ENCODE data around the gene SH3GL1.

SH3GL1 gene

DNA sequence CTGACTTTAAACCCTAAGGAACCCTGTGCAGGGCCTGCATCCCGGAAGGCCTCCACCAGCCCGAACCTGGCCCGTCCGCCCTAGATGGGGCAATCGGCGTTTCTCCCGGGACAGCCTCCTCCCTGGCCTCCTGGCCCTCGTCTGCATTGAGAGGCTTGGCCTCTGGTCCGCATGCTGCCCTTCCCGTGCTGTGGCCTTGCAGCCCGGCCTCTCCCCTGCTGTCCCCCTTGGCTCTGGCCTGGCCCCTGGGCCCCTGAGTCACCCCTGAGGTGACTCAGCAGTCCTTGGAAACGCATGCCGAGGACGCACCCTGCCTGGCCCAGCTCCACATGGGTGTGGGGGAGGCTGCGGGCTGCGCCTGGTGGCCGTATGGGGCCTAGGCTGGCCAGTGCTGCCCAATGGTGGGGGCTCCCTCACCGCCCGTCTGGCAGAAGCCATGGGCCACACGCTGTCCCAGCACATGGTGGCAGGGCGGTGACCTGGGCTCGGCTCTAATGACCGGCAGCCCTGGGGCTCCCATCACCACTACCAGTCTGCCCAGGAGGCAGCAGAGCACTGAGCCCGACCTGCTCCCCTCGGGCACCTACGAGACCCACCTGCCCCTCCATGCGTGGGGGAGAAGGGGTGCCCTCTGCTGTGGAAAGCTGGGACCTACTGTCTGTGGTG lies 25.7 kb downstream of the SH3GL1 start:
- ChIA-PET CTCF (interaction anchor here (0.6 to 3.1 kb wide), 13 partner anchors 14 to 285 kb away, joined by 3 to 34 read pairs (median 3); partner anchors contain the start of genes CHAF1A, MPND and SH3GL1), POLR2A (no interaction called here)
- TF ChIP-seq, protein P1, sequence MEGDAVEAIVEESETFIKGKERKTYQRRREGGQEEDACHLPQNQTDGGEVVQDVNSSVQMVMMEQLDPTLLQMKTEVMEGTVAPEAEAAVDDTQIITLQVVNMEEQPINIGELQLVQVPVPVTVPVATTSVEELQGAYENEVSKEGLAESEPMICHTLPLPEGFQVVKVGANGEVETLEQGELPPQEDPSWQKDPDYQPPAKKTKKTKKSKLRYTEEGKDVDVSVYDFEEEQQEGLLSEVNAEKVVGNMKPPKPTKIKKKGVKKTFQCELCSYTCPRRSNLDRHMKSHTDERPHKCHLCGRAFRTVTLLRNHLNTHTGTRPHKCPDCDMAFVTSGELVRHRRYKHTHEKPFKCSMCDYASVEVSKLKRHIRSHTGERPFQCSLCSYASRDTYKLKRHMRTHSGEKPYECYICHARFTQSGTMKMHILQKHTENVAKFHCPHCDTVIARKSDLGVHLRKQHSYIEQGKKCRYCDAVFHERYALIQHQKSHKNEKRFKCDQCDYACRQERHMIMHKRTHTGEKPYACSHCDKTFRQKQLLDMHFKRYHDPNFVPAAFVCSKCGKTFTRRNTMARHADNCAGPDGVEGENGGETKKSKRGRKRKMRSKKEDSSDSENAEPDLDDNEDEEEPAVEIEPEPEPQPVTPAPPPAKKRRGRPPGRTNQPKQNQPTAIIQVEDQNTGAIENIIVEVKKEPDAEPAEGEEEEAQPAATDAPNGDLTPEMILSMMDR (IDR thresholded peaks at IDR 0.05; ENCODE audit: control extremely low read depth, extremely low read depth, low read depth, missing control alignments): no peak
- DNase-seq (ENCODE audit: extremely low spot score): no peak

DNA sequence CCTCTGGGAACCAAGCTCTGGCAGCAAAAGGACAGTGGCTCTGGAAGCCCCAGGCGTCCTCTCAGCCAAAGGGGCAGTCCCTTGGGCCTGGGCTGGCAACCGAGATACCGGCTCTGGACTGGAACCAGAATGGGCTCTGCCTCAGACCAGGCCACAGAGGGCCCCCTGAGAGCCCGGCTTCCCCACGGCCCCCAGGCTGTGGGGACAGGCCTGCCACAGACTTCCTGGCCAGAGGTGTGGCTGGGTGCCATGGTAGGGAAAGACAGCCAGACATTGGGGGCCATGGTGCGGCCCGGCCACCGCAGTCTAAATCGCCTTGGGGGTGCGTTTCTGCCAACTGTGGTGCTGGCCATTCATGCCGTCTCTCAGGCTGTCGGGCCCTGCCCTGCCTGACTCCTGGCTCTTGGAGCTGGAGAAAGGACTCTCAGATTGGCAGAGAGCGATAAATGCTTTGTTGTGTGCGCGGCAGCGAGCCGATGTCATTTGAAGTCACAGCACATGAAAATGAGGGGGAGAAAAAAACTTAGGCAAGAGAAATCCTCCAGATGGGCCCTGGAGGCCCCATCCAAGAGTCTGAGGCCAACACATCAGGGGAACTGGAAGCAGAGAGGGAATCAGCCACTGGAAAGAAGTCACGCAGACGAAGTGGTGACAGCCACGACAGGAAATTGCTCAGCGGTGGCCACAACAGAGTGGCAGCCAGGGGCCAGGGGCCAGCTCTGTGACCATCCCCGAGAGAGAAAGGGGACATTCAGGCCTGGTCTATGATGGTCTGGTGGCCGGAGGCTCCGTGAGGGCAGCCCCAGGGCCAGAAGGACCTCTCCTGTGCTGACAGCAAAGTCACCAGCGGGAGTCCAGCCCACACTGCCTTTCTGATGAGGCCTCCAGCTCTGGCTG lies 26.5 kb downstream of the SH3GL1 start:
- CTCF ChIA-PET: interaction anchor here (0.6 to 3.1 kb wide), 4 partner anchors 21 to 284 kb away, joined by 3 to 23 read pairs (median 3); partner anchors contain the start of gene SH3GL1
- POLR2A ChIA-PET: no interaction called here
- no peak for DNase-seq (ENCODE audit: extremely low spot score)
- TF ChIP-seq, protein P1 (IDR thresholded peaks at IDR 0.05; ENCODE audit: control extremely low read depth, extremely low read depth, low read depth, missing control alignments): no peak

DNA sequence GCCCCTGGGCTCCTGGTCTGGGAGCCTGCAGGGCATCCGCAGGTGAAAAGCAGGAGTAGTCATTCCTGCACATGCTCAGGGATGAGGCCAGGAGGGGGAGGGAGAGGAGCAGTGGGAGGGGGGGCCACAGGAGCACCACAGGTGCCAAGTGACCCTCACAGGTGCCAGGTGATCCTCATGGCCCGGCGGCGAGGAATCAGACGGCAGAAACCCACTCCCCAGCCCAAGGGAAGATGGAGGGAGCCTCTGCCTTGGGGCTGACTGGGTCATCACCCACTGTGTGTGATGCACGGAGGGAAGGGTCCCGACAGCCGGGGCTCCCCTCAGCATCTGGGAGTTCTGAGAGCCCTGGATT lies 27.4 kb downstream of the SH3GL1 start:
- CTCF ChIA-PET: no interaction called here
- TF ChIP-seq, protein P1 (IDR thresholded peaks at IDR 0.05; ENCODE audit: control extremely low read depth, extremely low read depth, low read depth, missing control alignments): no peak
- no peak for DNase-seq (ENCODE audit: extremely low spot score)
- POLR2A ChIA-PET: no interaction called here

DNA sequence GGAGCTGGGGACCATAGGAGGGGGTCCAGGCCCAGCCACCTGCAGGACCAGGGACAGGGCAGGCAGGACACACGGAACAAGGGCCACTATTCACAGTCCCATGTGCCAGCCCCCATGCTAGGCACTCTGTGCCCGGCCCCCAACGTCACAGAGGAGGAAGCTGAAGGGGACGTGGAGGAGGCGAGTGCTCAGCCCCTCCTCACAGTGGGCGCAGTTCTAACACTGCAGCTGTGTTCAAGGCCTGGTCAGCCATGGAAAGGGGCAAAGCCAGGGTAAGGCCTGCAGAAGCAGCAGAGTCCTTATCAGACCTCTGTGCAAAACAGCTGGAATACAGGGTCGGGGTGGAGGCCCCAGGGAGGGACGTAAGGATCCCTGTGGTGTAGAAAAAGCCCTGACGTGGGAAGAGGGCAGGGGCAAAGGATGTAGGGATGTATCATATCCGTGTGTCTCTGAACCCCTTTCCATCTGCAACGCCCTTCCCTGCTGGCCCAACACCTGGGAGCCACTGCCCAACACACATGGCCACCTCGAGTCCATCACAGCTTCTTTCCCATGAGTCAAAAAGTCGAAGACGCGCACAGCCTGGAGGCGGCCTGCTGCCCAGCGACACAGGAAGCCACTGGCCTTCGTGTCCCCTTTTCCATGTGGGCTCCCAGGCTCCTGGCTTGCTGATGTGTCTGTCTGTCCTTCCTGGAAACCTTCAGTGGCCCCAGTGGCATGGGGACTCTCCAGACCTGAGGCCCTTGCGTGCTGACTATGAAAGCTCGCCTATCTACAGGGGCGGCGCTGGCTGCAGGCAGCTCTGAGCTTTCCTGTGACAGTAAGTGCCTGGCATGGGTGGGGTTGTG lies 28.0 kb downstream of the SH3GL1 start:
- ChIA-PET POLR2A (no interaction called here), CTCF (interaction anchor here (0.6 to 0.9 kb wide), 4 partner anchors 10 to 28 kb away, joined by 3 to 4 read pairs (median 3); partner anchors contain the start of gene SH3GL1)
- TF ChIP-seq, protein P1 (IDR thresholded peaks at IDR 0.05; ENCODE audit: control extremely low read depth, extremely low read depth, low read depth, missing control alignments): no peak
- DNase-seq (ENCODE audit: extremely low spot score): no peak

DNA sequence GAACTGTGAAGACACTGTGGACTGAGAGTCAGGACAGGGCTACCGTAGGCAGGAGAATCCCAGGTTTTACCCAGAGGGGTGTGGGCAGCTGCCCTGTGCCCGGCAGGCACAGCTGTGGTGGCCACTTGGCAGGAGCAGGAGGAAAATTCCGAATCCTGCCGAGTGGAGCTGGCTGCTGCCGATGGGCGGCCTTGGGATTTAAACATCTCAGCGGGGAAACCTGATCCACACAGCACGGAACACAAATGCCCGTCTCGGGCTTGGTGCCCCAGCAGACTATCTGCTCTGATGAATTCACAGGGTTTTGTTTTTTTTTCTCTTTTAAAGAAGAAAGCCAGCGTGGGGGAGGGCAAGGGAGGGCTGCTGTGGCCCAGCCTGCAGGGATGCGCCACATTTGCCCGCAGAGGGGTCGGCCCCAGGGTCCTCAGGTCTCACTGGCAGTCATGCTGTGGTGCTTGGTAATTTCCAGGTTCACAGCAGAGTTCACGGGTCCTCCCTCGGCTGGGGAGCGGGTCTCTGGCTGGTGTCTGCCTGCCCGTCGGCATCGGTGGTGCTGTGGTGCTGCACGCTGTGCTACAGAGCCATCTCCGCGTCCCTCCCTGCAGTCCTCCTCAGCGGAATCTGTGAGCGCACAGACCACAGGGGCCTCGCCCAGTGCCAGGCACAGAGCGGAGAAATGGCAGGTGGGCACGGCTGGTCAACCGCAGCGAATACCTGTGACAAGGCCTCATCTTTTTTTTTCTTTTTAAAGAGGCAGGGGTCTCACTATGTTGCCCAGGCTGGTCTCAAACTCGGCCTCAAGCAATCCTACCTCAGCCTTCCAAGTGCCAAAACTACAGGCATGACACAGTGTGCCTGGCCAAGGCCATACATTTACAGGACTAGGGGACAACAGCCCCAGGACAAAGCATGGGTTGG lies 28.8 kb downstream of the SH3GL1 start:
- TF ChIP-seq, protein P1 (IDR thresholded peaks at IDR 0.05; ENCODE audit: control extremely low read depth, extremely low read depth, low read depth, missing control alignments): no peak
- ChIA-PET CTCF (interaction anchor here (0.7 to 3.0 kb wide), 4 partner anchors 11 to 30 kb away, joined by 3 to 27 read pairs (median 4); partner anchors contain the start of genes CHAF1A and SH3GL1), POLR2A (interaction anchor here (0.5 kb wide), 1 partner anchor 108 kb away, joined by 4 read pairs; no protein-coding TSS in a partner anchor)
- DNase-seq (ENCODE audit: extremely low spot score): no peak
